Peyer's patch (tissue), 4 donors: ENCODE measurements around the gene EEF1A2.

Experiments
- POLR2A ChIP-seq, 2 donors: fragments of 450-650 bp; IDR thresholded peaks; one replicate each; pipeline ENCODE4 v1.5.1; 2017; ENCODE audit warnings: antibody characterized with exemption in 2 of 2, mild to moderate bottlenecking in 2 of 2, moderate library complexity in 2 of 2
- TF ChIP-seq, protein P1 (sequence below), 6 experiments: fragments of 450-650 bp in 4 of 6; fragments of 200-600 bp in 2 of 6; sonication (generic) in 1 of 6; IDR thresholded peaks; one replicate each; pipeline ENCODE4 v1.5.1; 2017 to 2019; ENCODE audit warnings: antibody characterized with exemption in 6 of 6, mild to moderate bottlenecking in 3 of 6, moderate library complexity in 1 of 6

DNA sequence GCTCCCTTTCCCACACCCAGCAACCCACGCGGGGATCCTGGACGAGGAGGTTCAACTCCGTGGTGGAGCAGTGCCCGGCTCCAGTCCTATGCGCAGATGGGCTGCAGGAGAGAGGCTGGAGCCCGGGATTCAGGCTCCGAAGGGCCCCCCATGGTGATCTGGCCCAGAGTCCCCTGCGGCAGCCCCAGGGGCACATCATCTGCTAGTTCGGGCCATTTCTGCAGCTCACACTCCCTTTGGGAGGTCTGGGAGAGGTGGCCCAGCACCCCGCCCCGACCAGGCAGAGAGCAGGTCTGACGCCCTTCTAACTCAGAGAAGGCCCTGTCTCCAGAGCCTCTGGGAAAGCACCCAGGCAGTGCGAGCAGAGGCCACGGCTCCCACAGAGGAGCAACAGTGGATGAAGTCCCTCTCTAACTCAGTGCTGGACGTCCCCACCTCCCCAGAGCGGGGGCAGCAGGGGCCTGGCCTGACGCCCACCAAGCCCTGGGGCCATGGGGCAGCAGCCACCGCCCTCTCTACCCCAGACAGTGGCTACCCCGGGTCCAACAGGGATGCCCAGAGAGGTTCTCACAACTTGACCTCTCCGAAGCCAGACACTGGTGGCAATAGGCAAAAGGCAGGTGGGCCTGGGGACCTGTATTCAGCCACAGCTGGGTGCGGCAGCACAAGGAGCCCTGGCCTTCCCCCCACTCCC is 29.7 kb downstream of the EEF1A2 start:
- TF ChIP-seq, protein P1, sequence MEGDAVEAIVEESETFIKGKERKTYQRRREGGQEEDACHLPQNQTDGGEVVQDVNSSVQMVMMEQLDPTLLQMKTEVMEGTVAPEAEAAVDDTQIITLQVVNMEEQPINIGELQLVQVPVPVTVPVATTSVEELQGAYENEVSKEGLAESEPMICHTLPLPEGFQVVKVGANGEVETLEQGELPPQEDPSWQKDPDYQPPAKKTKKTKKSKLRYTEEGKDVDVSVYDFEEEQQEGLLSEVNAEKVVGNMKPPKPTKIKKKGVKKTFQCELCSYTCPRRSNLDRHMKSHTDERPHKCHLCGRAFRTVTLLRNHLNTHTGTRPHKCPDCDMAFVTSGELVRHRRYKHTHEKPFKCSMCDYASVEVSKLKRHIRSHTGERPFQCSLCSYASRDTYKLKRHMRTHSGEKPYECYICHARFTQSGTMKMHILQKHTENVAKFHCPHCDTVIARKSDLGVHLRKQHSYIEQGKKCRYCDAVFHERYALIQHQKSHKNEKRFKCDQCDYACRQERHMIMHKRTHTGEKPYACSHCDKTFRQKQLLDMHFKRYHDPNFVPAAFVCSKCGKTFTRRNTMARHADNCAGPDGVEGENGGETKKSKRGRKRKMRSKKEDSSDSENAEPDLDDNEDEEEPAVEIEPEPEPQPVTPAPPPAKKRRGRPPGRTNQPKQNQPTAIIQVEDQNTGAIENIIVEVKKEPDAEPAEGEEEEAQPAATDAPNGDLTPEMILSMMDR (IDR thresholded peaks at IDR 0.05) = no peak
- no peak for TF ChIP-seq POLR2A (IDR thresholded peaks at IDR 0.05)
